Liver (tissue), 9 donors: ENCODE measurements around the gene BLTP3A. TPM values are rescaled to one million over a fixed set of nuclear protein-coding genes. Genes with fewer than 3 reads are reported as not detected.
"Not testable (repeated sequence)": the region's sequence is repeated elsewhere in the genome, so short reads cannot be mapped to it uniquely, and the experiment has no call there.

Source experiments
- DNase-seq: peaks from one replicate; pipeline ENCODE4 v3.0.0-alpha.2; 2017; ENCODE audit warnings: low spot score
- H3K27ac ChIP-seq, 2 donors: one replicate each; pipeline ENCODE4 v1.7.0; 2013; ENCODE audit warnings: inconsistent platforms in 2 of 2, low read length in 2 of 2, control low read depth in 1 of 2, low read depth in 1 of 2, mild to moderate bottlenecking in 1 of 2
- H3K27me3 ChIP-seq, 4 donors: one replicate each; pipeline versions ENCODE4 v1.6.1 to v1.7.0; 2013; ENCODE audit warnings: low read length in 3 of 4, inconsistent platforms in 1 of 4, mild to moderate bottlenecking in 1 of 4, moderate library complexity in 1 of 4; ENCODE audit not compliant: control insufficient read depth in 4 of 4, insufficient read depth in 4 of 4
- H3K36me3 ChIP-seq, 4 donors: one replicate each; pipeline versions ENCODE4 v1.6.1 to v1.7.0; 2013; ENCODE audit warnings: low read length in 3 of 4, mild to moderate bottlenecking in 3 of 4, low read depth in 1 of 4, moderate library complexity in 1 of 4; ENCODE audit not compliant: control insufficient read depth in 4 of 4, insufficient read depth in 3 of 4
- H3K4me1 ChIP-seq, 4 donors: one replicate each; pipeline versions ENCODE4 v1.6.1 to v1.7.0; 2013; ENCODE audit warnings: low read length in 3 of 4, mild to moderate bottlenecking in 3 of 4, moderate library complexity in 1 of 4; ENCODE audit not compliant: control insufficient read depth in 4 of 4, insufficient read depth in 4 of 4
- H3K4me3 ChIP-seq, 3 donors: one replicate each; pipeline versions ENCODE4 v1.6.1 to v1.7.0; 2013; ENCODE audit warnings: low read length in 3 of 3, control low read depth in 1 of 3, low read depth in 1 of 3, mild to moderate bottlenecking in 1 of 3
- H3K9ac ChIP-seq, 2 donors: one replicate each; pipeline ENCODE4 v1.7.0; 2013; ENCODE audit warnings: low read length in 2 of 2, mild to moderate bottlenecking in 2 of 2, moderate library complexity in 2 of 2, control low read depth in 1 of 2, low read depth in 1 of 2
- H3K9me3 ChIP-seq, 4 donors: one replicate each; pipeline versions ENCODE4 v1.6.1 to v1.7.0; 2013; ENCODE audit warnings: low read length in 3 of 4; ENCODE audit not compliant: control insufficient read depth in 4 of 4
- ATF3 ChIP-seq: IDR thresholded peaks from 2 replicates; pipeline ENCODE4 v1.6.1; 2016; ENCODE audit warnings: antibody characterized with exemption
- CTCF ChIP-seq: fragments of 150-350 bp; IDR thresholded peaks from 2 replicates; pipeline ENCODE4 v1.5.1; 2017; ENCODE audit warnings: improper control_type of control experiment, low read depth, low read length; ENCODE audit not compliant: missing input control
- EGR1 ChIP-seq, 2 donors: IDR thresholded peaks; 2 replicates each; pipeline ENCODE4 v1.6.1; 2016 to 2018; ENCODE audit warnings: antibody characterized with exemption in 2 of 2, low read depth in 2 of 2
- FOXA1 ChIP-seq: IDR thresholded peaks from 2 replicates; pipeline ENCODE4 v1.6.1; 2016; ENCODE audit warnings: antibody characterized with exemption
- FOXA2 ChIP-seq: IDR thresholded peaks from 2 replicates; pipeline ENCODE4 v1.6.1; 2016; ENCODE audit warnings: antibody characterized with exemption
- GABPA ChIP-seq, 2 donors: IDR thresholded peaks in 1 of 2; conservative IDR thresholded peaks in 1 of 2; 2 replicates each; pipeline ENCODE4 v1.6.1; 2016; ENCODE audit warnings: antibody characterized with exemption in 2 of 2, mild to moderate bottlenecking in 1 of 2, moderate library complexity in 1 of 2
- HNF4A ChIP-seq, 2 donors: conservative IDR thresholded peaks; 2 replicates each; pipeline ENCODE4 v1.6.1; 2016; ENCODE audit warnings: antibody characterized with exemption in 2 of 2, mild to moderate bottlenecking in 2 of 2
- HNF4G ChIP-seq: IDR thresholded peaks from 2 replicates; pipeline ENCODE4 v1.6.1; 2016; ENCODE audit warnings: antibody characterized with exemption
- JUND ChIP-seq, 2 donors: IDR thresholded peaks; 2 replicates each; pipeline ENCODE4 v1.6.1; 2016; ENCODE audit warnings: antibody characterized with exemption in 2 of 2
- NR2F2 ChIP-seq: IDR thresholded peaks from 2 replicates; pipeline ENCODE4 v1.6.1; 2016; ENCODE audit warnings: antibody characterized with exemption
- RAD21 ChIP-seq, 2 donors: IDR thresholded peaks; 2 replicates each; pipeline ENCODE4 v1.6.1; 2016; ENCODE audit warnings: antibody characterized with exemption in 2 of 2, mild to moderate bottlenecking in 2 of 2
- RXRA ChIP-seq, 2 donors: IDR thresholded peaks; 2 replicates each; pipeline ENCODE4 v1.6.1; 2017 to 2018; ENCODE audit warnings: antibody characterized with exemption in 2 of 2, mild to moderate bottlenecking in 1 of 2
- SP1 ChIP-seq: IDR thresholded peaks from 2 replicates; pipeline ENCODE4 v1.6.1; 2018; ENCODE audit warnings: antibody characterized with exemption, mild to moderate bottlenecking
- TAF1 ChIP-seq: conservative IDR thresholded peaks from 2 replicates; pipeline ENCODE4 v1.6.1; 2016; ENCODE audit warnings: antibody characterized with exemption, mild to moderate bottlenecking
- YY1 ChIP-seq: IDR thresholded peaks from 2 replicates; pipeline ENCODE4 v1.6.1; 2016; ENCODE audit warnings: antibody characterized with exemption, mild to moderate bottlenecking
- WGBS: extraction: QIAGEN DNeasy Blood & Tissue Kit; methylation state at CpG from one replicate; pipeline ENCODE4 v1.1.7; 2013; 5-methylcytosine and 5-hydroxymethylcytosine counted together
- polyA plus RNA-seq, 2 donors: library from polyadenylated mRNA; stranded (reverse) in 1 of 2; unstranded in 1 of 2; fragments of 200-250 nt in 1 of 2; fragments of >200 nt in 1 of 2; fragmentation: Nextera tagmentation in 1 of 2; extraction: Ambion mirVana in 1 of 2; gene quantifications; one replicate each; pipeline versions ENCODE4 v1.2.1 to v1.2.3, GENCODE V29; 2013 to 2015
- total RNA-seq, 2 donors: library from RNA; depleted of rRNA; stranded (reverse); fragments of >200 nt; gene quantifications; one replicate each; pipeline ENCODE4 v1.2.3, GENCODE V29; 2014
- TF ChIP-seq, protein P1 (sequence below): IDR thresholded peaks from 2 replicates; pipeline ENCODE4 v1.6.1; 2016; ENCODE audit warnings: antibody characterized with exemption
- TF ChIP-seq, protein P2 (sequence below): IDR thresholded peaks from 2 replicates; pipeline ENCODE4 v1.6.1; 2016; ENCODE audit warnings: antibody characterized with exemption
- TF ChIP-seq, protein P3 (sequence below): IDR thresholded peaks from 2 replicates; pipeline ENCODE4 v1.6.1; 2016; ENCODE audit warnings: antibody characterized with exemption, mild to moderate bottlenecking
- donor health status: healthy.
- donor health status: healthy.
- donor health status: healthy.
- donor health status: healthy.
- donor health status: healthy.

Gene BLTP3A
- total and polyA plus RNA-seq, 4 donors: 2.5 to 14.6 (median 7.0) TPM

- TF ChIP-seq CTCF: no peak
Observed at GRCh38 chr6:34816635-34817301, 24.9 kb downstream of the BLTP3A start (continued).

GRCh38 chr6:34817446-34817845, 25.6 kb downstream of the BLTP3A start:
- Histone ChIP-seq H3K9me3 (no peaks in the 10 kb centered on the region), H3K4me1 (peaks cover 0 to 4% (median 2%) of the 10 kb centered on the region in 4 donors), H3K36me3 (peaks cover 0 to 3% (median 2%) of the 10 kb centered on the region in 4 donors), H3K4me3 (no peak overlapping the region), H3K27me3 (no peaks in the 10 kb centered on the region), H3K9ac (no peak overlapping the region), H3K27ac (no peak overlapping the region)
- WGBS: 92% methylated on average over 1 of the region's 1 CpG
- DNase-seq: no peak
- TF ChIP-seq HNF4A (conservative IDR thresholded peaks at IDR 0.05) (no peak), GABPA (IDR thresholded peaks at IDR 0.05 in 1 of 2, conservative IDR thresholded peaks at IDR 0.05 in 1 of 2) (no peak), CTCF (no peak), FOXA2 (no peak), RXRA (IDR thresholded peaks at IDR 0.05) (no peak), EGR1 (IDR thresholded peaks at IDR 0.05; ENCODE audit: low read depth in 2 of 2) (no peak), TAF1 (no peak), YY1 (no peak), ATF3 (no peak), JUND (IDR thresholded peaks at IDR 0.05) (no peak), FOXA1 (no peak), NR2F2 (no peak), RAD21 (IDR thresholded peaks at IDR 0.05) (no peak), HNF4G (no peak), SP1 (no peak)
- TF ChIP-seq, protein P1, sequence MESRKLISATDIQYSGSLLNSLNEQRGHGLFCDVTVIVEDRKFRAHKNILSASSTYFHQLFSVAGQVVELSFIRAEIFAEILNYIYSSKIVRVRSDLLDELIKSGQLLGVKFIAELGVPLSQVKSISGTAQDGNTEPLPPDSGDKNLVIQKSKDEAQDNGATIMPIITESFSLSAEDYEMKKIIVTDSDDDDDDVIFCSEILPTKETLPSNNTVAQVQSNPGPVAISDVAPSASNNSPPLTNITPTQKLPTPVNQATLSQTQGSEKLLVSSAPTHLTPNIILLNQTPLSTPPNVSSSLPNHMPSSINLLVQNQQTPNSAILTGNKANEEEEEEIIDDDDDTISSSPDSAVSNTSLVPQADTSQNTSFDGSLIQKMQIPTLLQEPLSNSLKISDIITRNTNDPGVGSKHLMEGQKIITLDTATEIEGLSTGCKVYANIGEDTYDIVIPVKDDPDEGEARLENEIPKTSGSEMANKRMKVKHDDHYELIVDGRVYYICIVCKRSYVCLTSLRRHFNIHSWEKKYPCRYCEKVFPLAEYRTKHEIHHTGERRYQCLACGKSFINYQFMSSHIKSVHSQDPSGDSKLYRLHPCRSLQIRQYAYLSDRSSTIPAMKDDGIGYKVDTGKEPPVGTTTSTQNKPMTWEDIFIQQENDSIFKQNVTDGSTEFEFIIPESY: no peak
- TF ChIP-seq, protein P2, sequence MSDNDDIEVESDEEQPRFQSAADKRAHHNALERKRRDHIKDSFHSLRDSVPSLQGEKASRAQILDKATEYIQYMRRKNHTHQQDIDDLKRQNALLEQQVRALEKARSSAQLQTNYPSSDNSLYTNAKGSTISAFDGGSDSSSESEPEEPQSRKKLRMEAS: no peak
- TF ChIP-seq, protein P3, sequence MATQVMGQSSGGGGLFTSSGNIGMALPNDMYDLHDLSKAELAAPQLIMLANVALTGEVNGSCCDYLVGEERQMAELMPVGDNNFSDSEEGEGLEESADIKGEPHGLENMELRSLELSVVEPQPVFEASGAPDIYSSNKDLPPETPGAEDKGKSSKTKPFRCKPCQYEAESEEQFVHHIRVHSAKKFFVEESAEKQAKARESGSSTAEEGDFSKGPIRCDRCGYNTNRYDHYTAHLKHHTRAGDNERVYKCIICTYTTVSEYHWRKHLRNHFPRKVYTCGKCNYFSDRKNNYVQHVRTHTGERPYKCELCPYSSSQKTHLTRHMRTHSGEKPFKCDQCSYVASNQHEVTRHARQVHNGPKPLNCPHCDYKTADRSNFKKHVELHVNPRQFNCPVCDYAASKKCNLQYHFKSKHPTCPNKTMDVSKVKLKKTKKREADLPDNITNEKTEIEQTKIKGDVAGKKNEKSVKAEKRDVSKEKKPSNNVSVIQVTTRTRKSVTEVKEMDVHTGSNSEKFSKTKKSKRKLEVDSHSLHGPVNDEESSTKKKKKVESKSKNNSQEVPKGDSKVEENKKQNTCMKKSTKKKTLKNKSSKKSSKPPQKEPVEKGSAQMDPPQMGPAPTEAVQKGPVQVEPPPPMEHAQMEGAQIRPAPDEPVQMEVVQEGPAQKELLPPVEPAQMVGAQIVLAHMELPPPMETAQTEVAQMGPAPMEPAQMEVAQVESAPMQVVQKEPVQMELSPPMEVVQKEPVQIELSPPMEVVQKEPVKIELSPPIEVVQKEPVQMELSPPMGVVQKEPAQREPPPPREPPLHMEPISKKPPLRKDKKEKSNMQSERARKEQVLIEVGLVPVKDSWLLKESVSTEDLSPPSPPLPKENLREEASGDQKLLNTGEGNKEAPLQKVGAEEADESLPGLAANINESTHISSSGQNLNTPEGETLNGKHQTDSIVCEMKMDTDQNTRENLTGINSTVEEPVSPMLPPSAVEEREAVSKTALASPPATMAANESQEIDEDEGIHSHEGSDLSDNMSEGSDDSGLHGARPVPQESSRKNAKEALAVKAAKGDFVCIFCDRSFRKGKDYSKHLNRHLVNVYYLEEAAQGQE: no peak

GRCh38 chr6:34818872-34819570, 27.1 kb downstream of the BLTP3A start:
- DNase-seq, H3K27ac ChIP-seq, H3K9ac ChIP-seq, H3K27me3 ChIP-seq, H3K9me3 ChIP-seq, H3K4me3 ChIP-seq, H3K4me1 ChIP-seq: not testable (repeated sequence)
- H3K36me3 ChIP-seq: peaks cover 6 to 11% (median 9%) of the 10 kb centered on the region in 4 donors
- 71% methylated on average over 1 of the region's 4 CpGs for WGBS
